GM21447 (cell line): ENCODE measurements around the gene RAB33A.
"Not testable (repeated sequence)": the region's sequence is repeated elsewhere in the genome, so short reads cannot be mapped to it uniquely, and the experiment has no call there.

ENCODE experiments used
- ATAC-seq: cut with Tn5 transposase; IDR thresholded peaks from one replicate; pipeline ENCODE4 v1.9.1; 2021; ENCODE audit not compliant: unreplicated experiment

The RAB33A gene

GRCh38 chrX:130231184-130231583 is 59.4 kb downstream of the RAB33A start:
- ATAC-seq, result not testable (repeated sequence)
